Measurements from ENCODE around the gene FCN1. TPM values are rescaled to one million over a fixed set of nuclear protein-coding genes. Genes with fewer than 3 reads are reported as not detected.

FCN1 gene
- total RNA-seq, 1 donor from 2014 or later: not detected

- Mint-ChIP-seq H3K27me3 (peaks cover 10% of the 10 kb centered on the region), H3K4me1 (ENCODE audit: low read depth) (no peaks in the 10 kb centered on the region), H3K27ac (no peak overlapping the region), H3K36me3 (ENCODE audit: insufficient read depth) (no peaks in the 10 kb centered on the region), H3K4me3 (ENCODE audit: low read depth) (no peak overlapping the region), H3K9me3 (ENCODE audit: low read depth) (peaks cover 13% of the 10 kb centered on the region)
- no peak for TF ChIP-seq CTCF (IDR thresholded peaks at IDR 0.05; ENCODE audit: unreplicated experiment)
- no peak for DNase-seq (ENCODE audit: low spot score, unreplicated experiment)
These were observed 18.5 kb downstream of the FCN1 start for GRCh38 chr9:134899168-134899567.

GRCh38 chr9:134898319-134898718, 19.4 kb downstream of the FCN1 start:
- peaks cover 13% of the 10 kb centered on the region for H3K9me3 Mint-ChIP-seq (ENCODE audit: low read depth)

GRCh38 chr9:134897584-134898170, 20.0 kb downstream of the FCN1 start:
- no peak overlapping the region for H3K4me3 Mint-ChIP-seq (ENCODE audit: low read depth)
- no peaks in the 10 kb centered on the region for H3K36me3 Mint-ChIP-seq (ENCODE audit: insufficient read depth)

More at GRCh38 chr9:134898319-134898718, 19.4 kb downstream of the FCN1 start:
- DNase-seq (ENCODE audit: low spot score, unreplicated experiment): no peak
- Mint-ChIP-seq H3K27me3 (peaks cover 3% of the 10 kb centered on the region), H3K4me1 (ENCODE audit: low read depth) (no peaks in the 10 kb centered on the region), H3K36me3 (ENCODE audit: insufficient read depth) (no peaks in the 10 kb centered on the region), H3K27ac (no peak overlapping the region), H3K4me3 (ENCODE audit: low read depth) (no peak overlapping the region)
- no peak for TF ChIP-seq CTCF (IDR thresholded peaks at IDR 0.05; ENCODE audit: unreplicated experiment)

GRCh38 chr9:134896834-134897583, 20.7 kb downstream of the FCN1 start:
- no peak overlapping the region for H3K27ac Mint-ChIP-seq
- DNase-seq (ENCODE audit: low spot score, unreplicated experiment): no peak
- no peaks in the 10 kb centered on the region for H3K4me1 Mint-ChIP-seq (ENCODE audit: low read depth)
- H3K36me3 Mint-ChIP-seq (ENCODE audit: insufficient read depth): no peaks in the 10 kb centered on the region
- no peak overlapping the region for H3K4me3 Mint-ChIP-seq (ENCODE audit: low read depth)
- no peak for TF ChIP-seq CTCF (IDR thresholded peaks at IDR 0.05; ENCODE audit: unreplicated experiment)
- H3K9me3 Mint-ChIP-seq (ENCODE audit: low read depth): peaks cover 13% of the 10 kb centered on the region
- H3K27me3 Mint-ChIP-seq: peaks cover 3% of the 10 kb centered on the region

More at GRCh38 chr9:134897584-134898170, 20.0 kb downstream of the FCN1 start:
- no peak for DNase-seq (ENCODE audit: low spot score, unreplicated experiment)
- no peak for TF ChIP-seq CTCF (IDR thresholded peaks at IDR 0.05; ENCODE audit: unreplicated experiment)
- Mint-ChIP-seq H3K27ac (no peak overlapping the region), H3K9me3 (ENCODE audit: low read depth) (peaks cover 13% of the 10 kb centered on the region), H3K4me1 (ENCODE audit: low read depth) (no peaks in the 10 kb centered on the region), H3K27me3 (peaks cover 3% of the 10 kb centered on the region)

- Mint-ChIP-seq H3K27ac (no peak overlapping the region), H3K4me1 (ENCODE audit: low read depth) (no peaks in the 10 kb centered on the region), H3K4me3 (ENCODE audit: low read depth) (no peak overlapping the region), H3K9me3 (ENCODE audit: low read depth) (peaks cover 13% of the 10 kb centered on the region), H3K36me3 (ENCODE audit: insufficient read depth) (no peaks in the 10 kb centered on the region), H3K27me3 (peaks cover 6% of the 10 kb centered on the region)
- no peak for DNase-seq (ENCODE audit: low spot score, unreplicated experiment)
- no peak for TF ChIP-seq CTCF (IDR thresholded peaks at IDR 0.05; ENCODE audit: unreplicated experiment)
These were observed 21.5 kb downstream of the FCN1 start for GRCh38 chr9:134895908-134896833.
